Activated naive CD8-positive, alpha-beta T cell (primary cell): ENCODE data around the gene CASP14.
"Not testable (repeated sequence)": the region's sequence is repeated elsewhere in the genome, so short reads cannot be mapped to it uniquely, and the experiment has no call there.

ENCODE experiments used
- H3K27ac Mint-ChIP-seq: one replicate; pipeline ENCODE4 v1.8.0; 2021; ENCODE audit warnings: mixed read lengths
- H3K27me3 Mint-ChIP-seq: one replicate; pipeline ENCODE4 v1.8.0; 2021; ENCODE audit warnings: mixed read lengths
- H3K36me3 Mint-ChIP-seq: one replicate; pipeline ENCODE4 v1.8.0; 2021; ENCODE audit warnings: mixed read lengths
- H3K4me1 Mint-ChIP-seq: one replicate; pipeline ENCODE4 v1.8.0; 2021; ENCODE audit warnings: low read depth, mixed read lengths
- H3K4me3 Mint-ChIP-seq: one replicate; pipeline ENCODE4 v1.8.0; 2021; ENCODE audit warnings: mild to moderate bottlenecking, mixed read lengths
- H3K9me3 Mint-ChIP-seq: one replicate; pipeline ENCODE4 v1.8.0; 2021; ENCODE audit warnings: low read depth, mixed read lengths

CASP14 gene

DNA sequence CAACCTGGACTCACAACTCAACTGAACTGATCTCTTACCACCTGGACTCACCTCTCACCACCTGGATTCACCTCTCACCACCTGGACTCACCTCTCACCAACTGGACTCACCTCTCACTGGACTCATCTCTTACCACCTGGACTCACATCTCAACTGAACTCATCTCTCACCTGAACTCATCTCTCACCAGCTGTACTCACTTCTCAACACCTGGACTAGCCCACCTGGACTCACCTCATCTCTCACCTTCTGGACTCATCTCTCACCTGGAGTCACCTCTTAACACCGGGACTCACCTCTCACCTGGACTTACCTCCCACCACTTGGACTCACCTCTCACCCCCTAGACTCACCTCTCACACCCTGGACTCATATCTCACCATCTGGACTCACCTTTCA, 7.3 kb upstream of the CASP14 start:
- Mint-ChIP-seq H3K9me3 (no peaks in the 10 kb centered on the region), H3K36me3 (no peaks in the 10 kb centered on the region), H3K4me3 (no peak overlapping the region), H3K4me1 (no peaks in the 10 kb centered on the region), H3K27ac (no peak overlapping the region), H3K27me3 (peaks cover 22% of the 10 kb centered on the region)

DNA sequence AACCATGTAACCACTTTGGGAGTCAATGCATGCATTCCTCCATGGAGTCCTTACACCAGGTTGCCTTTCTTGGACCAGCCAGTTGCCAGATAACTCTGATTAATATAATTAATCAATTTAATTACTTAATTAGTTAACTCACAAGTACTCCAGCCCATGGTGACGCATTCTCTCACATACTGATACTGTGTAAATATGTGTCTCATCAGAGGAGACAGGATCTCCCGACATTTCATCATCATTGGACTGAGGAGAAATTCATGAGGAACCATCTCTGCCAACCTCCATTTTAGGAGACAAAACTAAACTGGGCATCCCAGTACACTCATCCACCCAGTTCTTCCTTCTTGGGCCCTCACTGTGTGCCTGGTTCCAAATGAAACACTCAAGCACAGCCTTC, 6.5 kb upstream of the CASP14 start:
- H3K4me3 Mint-ChIP-seq, result no peak overlapping the region
- no peak overlapping the region for H3K27ac Mint-ChIP-seq
- peaks cover 22% of the 10 kb centered on the region for H3K27me3 Mint-ChIP-seq
- H3K9me3 Mint-ChIP-seq, result no peaks in the 10 kb centered on the region
- no peaks in the 10 kb centered on the region for H3K4me1 Mint-ChIP-seq
- no peaks in the 10 kb centered on the region for H3K36me3 Mint-ChIP-seq

DNA sequence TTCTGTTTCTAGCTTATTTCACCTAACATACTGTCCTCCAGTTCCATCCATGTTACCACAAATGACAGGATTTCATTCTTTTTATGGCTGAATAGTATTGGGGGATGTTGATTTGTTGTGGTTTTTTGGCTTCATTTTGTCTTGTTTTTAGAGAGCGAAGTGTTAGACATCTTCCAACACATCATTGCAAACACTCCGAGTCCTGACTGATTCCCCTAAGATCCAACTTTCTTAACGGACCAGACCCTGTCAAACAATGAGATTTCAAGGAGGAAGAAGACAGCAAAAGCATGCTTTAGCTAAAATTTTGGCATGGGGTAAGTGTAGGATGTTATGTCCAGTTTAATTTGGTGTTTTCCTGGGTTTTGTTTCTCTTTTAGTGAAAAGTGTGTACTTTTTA, 3.8 kb upstream of the CASP14 start:
- H3K27me3 Mint-ChIP-seq, result peaks cover 18% of the 10 kb centered on the region
- H3K9me3 Mint-ChIP-seq, result no peaks in the 10 kb centered on the region
- no peaks in the 10 kb centered on the region for H3K4me1 Mint-ChIP-seq
- no peaks in the 10 kb centered on the region for H3K36me3 Mint-ChIP-seq
- H3K27ac Mint-ChIP-seq, result no peak overlapping the region
- H3K4me3 Mint-ChIP-seq, result no peak overlapping the region

DNA sequence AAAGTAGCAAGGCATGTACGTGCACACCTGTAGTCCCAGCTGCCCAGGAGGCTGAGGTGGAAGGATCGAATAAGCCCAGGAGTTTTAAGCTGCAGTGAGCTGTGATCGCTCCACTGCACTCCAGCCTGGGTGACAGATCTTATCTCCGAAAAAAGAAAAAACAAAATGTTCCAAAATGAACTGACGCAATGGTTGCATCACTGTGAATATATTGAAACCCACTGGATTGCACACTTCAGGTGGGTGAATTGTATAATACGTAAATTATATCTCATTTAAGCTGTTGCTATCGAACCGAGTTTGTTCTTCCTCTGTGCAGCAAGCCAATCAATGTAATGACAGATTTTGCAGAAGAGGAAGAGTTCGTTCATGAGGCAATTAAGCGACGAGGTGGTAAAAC, 1.6 kb upstream of the CASP14 start:
- Mint-ChIP-seq H3K27ac (no peak overlapping the region), H3K9me3 (no peaks in the 10 kb centered on the region), H3K36me3 (no peaks in the 10 kb centered on the region), H3K4me3 (no peak overlapping the region), H3K4me1 (no peaks in the 10 kb centered on the region), H3K27me3 (peaks cover 28% of the 10 kb centered on the region)

- H3K27me3 Mint-ChIP-seq, result peaks cover 28% of the 10 kb centered on the region
- no peaks in the 10 kb centered on the region for H3K9me3 Mint-ChIP-seq
- no peaks in the 10 kb centered on the region for H3K4me1 Mint-ChIP-seq
- no peaks in the 10 kb centered on the region for H3K36me3 Mint-ChIP-seq
- no peak overlapping the region for H3K4me3 Mint-ChIP-seq
- H3K27ac Mint-ChIP-seq, result no peak overlapping the region
Measured at GRCh38 chr19:15048128-15048527, 1.2 kb upstream of the CASP14 start.

DNA sequence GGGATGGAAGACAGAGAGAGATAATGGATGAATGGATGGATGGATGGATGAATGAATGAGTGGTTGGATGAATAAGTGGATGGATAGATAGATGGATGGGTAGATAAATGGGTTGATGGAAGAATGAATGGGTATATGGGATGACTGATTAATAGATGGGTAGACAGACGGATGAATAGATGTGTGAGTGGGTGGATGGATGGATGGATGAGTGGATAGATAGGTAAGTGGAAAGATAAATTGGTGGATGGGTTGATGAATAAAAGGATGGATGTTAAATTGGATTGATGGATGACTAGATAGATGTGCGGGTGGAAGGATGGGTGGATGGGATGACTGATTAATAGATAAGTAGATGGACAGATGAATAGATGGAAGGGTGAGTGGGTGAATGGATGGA, 1.4 kb downstream of the CASP14 start:
- no peaks in the 10 kb centered on the region for H3K4me1 Mint-ChIP-seq
- no peaks in the 10 kb centered on the region for H3K36me3 Mint-ChIP-seq
- H3K27ac Mint-ChIP-seq, result no peak overlapping the region
- H3K4me3 Mint-ChIP-seq, result no peak overlapping the region
- no peaks in the 10 kb centered on the region for H3K9me3 Mint-ChIP-seq
- H3K27me3 Mint-ChIP-seq, result peaks cover 29% of the 10 kb centered on the region

- Mint-ChIP-seq H3K27me3 (peaks cover 23% of the 10 kb centered on the region), H3K4me3 (no peak overlapping the region), H3K36me3 (peaks cover 2% of the 10 kb centered on the region)
Measured at GRCh38 chr19:15062036-15062435, 12.8 kb downstream of the CASP14 start.

GRCh38 chr19:15070386-15070785, 21.1 kb downstream of the CASP14 start:
- H3K4me3 Mint-ChIP-seq, H3K36me3 Mint-ChIP-seq, H3K4me1 Mint-ChIP-seq, H3K9me3 Mint-ChIP-seq, H3K27me3 Mint-ChIP-seq, H3K27ac Mint-ChIP-seq: not testable (repeated sequence)

More at GRCh38 chr19:15062036-15062435, 12.8 kb downstream of the CASP14 start:
- Mint-ChIP-seq H3K27ac (no peak overlapping the region), H3K4me1 (no peaks in the 10 kb centered on the region), H3K9me3 (peaks cover 6% of the 10 kb centered on the region)

- no peaks in the 10 kb centered on the region for H3K9me3 Mint-ChIP-seq
Measured at GRCh38 chr19:15072930-15073647, 23.8 kb downstream of the CASP14 start.

DNA sequence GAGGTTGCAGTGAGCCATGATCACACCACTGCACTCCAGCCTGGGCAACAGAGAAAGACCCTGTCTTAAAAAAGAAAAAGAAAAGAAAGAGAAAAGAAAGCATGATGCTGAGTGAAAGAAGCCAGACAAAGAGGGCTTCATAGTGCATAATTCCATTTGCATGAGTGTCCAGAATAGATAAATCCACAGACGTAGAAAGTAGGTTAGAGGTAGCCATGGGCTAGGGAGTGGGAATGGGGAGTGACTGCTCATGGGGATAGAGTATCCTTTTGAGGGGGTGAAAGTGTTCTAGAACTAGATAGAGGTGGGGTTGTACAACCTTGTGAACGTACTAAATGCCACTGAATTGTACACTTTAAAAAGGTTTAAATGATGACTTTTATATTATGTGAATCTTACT, 25.1 kb downstream of the CASP14 start:
- H3K4me1 Mint-ChIP-seq, result no peaks in the 10 kb centered on the region
- H3K36me3 Mint-ChIP-seq, result no peaks in the 10 kb centered on the region
- H3K9me3 Mint-ChIP-seq, result no peaks in the 10 kb centered on the region
- H3K4me3 Mint-ChIP-seq, result no peak overlapping the region
- H3K27me3 Mint-ChIP-seq, result peaks cover 2% of the 10 kb centered on the region
- no peak overlapping the region for H3K27ac Mint-ChIP-seq

More at GRCh38 chr19:15072930-15073647, 23.8 kb downstream of the CASP14 start:
- Mint-ChIP-seq H3K36me3 (no peaks in the 10 kb centered on the region), H3K4me3 (no peak overlapping the region), H3K27ac (no peak overlapping the region), H3K27me3 (no peaks in the 10 kb centered on the region), H3K4me1 (no peaks in the 10 kb centered on the region)

DNA sequence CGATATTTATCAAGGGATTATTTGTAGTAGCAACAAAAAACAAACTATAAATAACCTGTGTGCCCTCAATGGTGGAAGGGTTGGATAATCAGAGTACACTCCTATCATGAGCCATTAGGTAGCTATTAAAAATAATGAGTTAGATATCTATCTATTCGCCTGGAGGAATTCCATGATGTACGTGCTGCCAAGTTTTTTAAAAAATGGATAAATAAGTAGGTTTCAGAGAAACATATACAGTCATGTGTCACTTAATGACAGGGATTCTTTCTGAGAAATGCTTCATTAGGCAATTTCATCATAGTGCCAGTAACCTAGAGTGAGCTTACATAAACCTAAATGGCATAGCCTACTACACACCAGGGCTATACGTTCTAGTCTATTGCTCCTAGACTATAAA, 26.5 kb downstream of the CASP14 start:
- no peaks in the 10 kb centered on the region for H3K36me3 Mint-ChIP-seq
- H3K27ac Mint-ChIP-seq, result no peak overlapping the region
- no peaks in the 10 kb centered on the region for H3K9me3 Mint-ChIP-seq
- H3K4me1 Mint-ChIP-seq, result no peaks in the 10 kb centered on the region
- H3K4me3 Mint-ChIP-seq, result no peak overlapping the region
- H3K27me3 Mint-ChIP-seq, result peaks cover 2% of the 10 kb centered on the region

- not testable (repeated sequence) for H3K4me3 Mint-ChIP-seq, H3K27me3 Mint-ChIP-seq, H3K27ac Mint-ChIP-seq, H3K9me3 Mint-ChIP-seq, H3K36me3 Mint-ChIP-seq, H3K4me1 Mint-ChIP-seq
Measured at GRCh38 chr19:15080002-15080401, 30.7 kb downstream of the CASP14 start.

DNA sequence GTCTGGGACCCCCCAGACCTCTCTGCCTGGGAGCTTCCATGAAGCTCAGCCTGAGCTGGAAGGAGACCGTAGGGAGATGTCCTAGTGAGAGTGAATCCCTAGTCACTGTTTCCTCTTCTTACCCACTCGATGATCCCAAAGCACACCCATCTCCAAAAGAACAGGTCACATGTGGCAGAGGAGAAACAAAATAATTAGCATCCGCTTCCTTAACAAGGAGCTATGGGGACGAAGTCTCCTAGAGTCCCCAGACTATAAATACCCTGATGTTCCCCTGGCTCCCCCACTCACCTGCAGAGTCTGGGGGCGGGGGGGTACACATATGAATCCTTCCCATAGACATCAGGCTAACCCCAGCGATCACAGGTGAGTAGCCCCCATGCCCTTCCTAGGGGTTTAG, 32.6 kb downstream of the CASP14 start, which contains the start of gene OR1I1:
Gene OR1I1 (plus strand): TSS at position 301 of the 400 bp plus-strand sequence. CDS start 4,855 bp downstream, outside the sequence.
- Mint-ChIP-seq H3K27ac (no peak within 1 kb of the TSS), H3K36me3 (no peaks in the 10 kb centered on the region), H3K4me3 (no peak within 1 kb of the TSS), H3K4me1 (no peaks in the 10 kb centered on the region), H3K27me3 (peaks cover 11% of the 10 kb centered on the region), H3K9me3 (no peaks in the 10 kb centered on the region)

GRCh38 chr19:15087182-15087581, 37.9 kb downstream of the CASP14 start:
- H3K36me3 Mint-ChIP-seq, result no peaks in the 10 kb centered on the region
- H3K27ac Mint-ChIP-seq, result no peak overlapping the region
- no peak overlapping the region for H3K4me3 Mint-ChIP-seq
- peaks cover 20% of the 10 kb centered on the region for H3K27me3 Mint-ChIP-seq
- H3K4me1 Mint-ChIP-seq, result no peaks in the 10 kb centered on the region
- no peaks in the 10 kb centered on the region for H3K9me3 Mint-ChIP-seq

GRCh38 chr19:15091918-15092753, 42.9 kb downstream of the CASP14 start:
- H3K4me1 Mint-ChIP-seq, result no peaks in the 10 kb centered on the region
- peaks cover 12% of the 10 kb centered on the region for H3K27me3 Mint-ChIP-seq
- H3K36me3 Mint-ChIP-seq, result no peaks in the 10 kb centered on the region
- no peak overlapping the region for H3K27ac Mint-ChIP-seq
- no peak overlapping the region for H3K4me3 Mint-ChIP-seq
- no peaks in the 10 kb centered on the region for H3K9me3 Mint-ChIP-seq
